Activated CD4-positive, alpha-beta T cell treated with anti-CD3 and anti-CD28 coated beads, Interleukin-2, Interleukin-6, amounts not matched to agents 100 ng/mL and 50 ng/mL, durations not matched to agents 16 hours and 8 hours (primary cell): ENCODE data around the gene TMEM40.
A peak's percentile ranks its signal among the peaks of the same experiment; 100 is the strongest.
"Not testable (repeated sequence)": the region's sequence is repeated elsewhere in the genome, so short reads cannot be mapped to it uniquely, and the experiment has no call there.

Experiments
- DNase-seq: peaks from one replicate; pipeline ENCODE4 v3.0.0-alpha.2; 2020

Gene TMEM40

DNA sequence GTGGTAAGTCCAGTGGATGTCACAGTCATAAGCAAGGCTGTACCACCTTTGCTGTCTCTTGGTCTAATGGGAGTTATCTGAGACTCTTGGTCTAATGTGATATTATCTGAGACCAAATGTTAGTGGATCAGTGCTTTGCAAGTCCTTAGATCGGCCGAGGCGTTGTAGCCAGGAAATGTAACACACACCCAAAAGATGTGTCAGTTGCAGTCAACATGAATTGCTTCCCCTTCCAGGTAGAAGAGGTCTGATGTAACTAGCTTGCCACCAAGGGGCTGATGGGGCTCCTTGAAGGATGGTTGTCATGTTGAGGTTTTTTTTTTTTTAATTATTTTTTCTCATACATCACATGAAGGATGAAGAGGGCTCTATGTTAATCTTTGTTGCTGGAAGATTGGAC lies 49.7 kb downstream of the TMEM40 start:
- no peak for DNase-seq

GRCh38 chr3:12708584-12709192 lies 50.4 kb downstream of the TMEM40 start:
- DNase-seq = no peak

GRCh38 chr3:12707449-12707848 lies 51.6 kb downstream of the TMEM40 start:
- DNase-seq = no peak

DNA sequence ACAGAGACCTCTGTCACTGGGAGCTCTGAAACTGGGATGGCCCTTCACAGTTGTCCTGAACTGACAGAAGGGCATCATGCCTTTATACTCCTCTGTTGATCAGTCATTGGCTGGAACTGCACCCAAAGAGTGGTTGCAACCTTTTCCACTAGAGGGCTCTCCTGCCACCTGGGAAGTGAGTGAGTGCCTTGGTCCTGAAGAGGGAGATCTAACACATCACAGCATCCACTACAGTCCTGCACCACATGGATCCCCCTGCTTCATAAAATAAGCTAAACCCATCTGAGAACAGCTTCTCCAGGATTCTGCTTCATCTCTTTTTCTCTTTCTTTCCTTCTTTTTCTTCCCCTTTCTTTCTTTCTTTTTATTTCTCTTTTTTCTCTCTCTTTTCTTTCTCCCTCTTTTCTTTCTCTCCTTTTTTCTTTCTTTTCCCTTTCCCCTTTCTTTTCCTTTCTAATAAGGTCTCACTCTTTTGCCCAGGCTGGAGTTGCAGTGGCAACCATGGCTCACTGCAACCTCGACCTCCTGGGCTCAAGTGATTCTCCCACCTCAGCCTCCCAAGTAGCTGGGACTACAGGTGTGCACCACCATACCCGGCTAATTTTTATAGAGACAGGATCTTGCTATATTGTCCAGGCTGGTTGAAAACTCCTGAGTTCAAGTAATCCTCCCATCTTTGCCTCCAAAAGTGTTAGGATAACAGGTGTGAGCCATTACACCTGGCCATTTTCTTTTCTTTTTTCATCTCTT lies 52.4 kb downstream of the TMEM40 start:
- DNase-seq = peak; percentile 78

- DNase-seq = no peak
These were observed 53.1 kb downstream of the TMEM40 start for GRCh38 chr3:12705981-12706380.

DNA sequence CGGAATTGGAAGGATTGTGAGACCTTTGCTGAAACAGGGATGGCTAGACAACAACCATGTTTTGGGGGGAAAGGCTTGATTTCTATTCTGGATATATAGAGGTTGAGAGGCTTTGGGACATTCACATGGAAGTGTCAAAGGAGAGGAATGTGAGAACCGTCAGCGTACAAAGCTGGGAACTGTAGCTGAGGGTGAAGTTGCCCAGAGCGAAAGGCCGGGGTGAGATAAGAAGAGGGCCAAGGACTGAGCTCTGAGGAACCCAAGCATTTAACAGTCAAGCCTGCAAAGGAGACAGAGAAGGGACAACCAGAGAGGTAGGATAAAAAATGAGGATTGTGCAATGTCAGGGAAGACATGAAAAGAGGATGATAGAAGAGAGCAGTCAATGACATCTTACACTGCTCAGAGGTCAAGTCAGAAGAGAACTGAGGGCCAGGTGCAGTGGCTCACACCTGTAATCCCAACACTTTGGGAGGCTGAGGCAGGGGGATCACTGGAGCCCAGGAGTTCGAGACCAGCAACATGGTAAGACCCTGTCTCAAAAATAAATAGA lies 53.6 kb downstream of the TMEM40 start:
- no peak for DNase-seq

- no peak for DNase-seq
These were observed 56.6 kb downstream of the TMEM40 start for GRCh38 chr3:12702501-12702900.

DNA sequence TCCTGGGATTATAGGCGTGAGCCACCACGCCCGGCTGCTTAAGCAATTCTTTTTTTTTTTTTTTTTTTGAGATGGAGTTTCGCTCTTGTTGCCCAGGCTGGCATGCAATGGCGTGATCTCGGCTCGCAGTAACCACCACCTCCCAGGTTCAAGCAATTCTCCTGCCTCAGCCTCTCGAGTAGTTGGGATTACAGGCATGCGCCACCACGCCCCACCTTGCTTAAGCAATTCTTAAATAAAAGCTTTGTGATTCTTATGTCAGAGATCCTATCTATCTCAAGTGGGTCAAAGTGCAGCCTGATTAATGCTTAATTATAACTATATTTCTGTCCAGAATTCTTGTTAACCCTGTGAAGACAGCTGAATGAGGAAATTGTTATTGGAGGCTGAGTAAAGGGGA lies 57.5 kb downstream of the TMEM40 start:
- not testable (repeated sequence) for DNase-seq

DNA sequence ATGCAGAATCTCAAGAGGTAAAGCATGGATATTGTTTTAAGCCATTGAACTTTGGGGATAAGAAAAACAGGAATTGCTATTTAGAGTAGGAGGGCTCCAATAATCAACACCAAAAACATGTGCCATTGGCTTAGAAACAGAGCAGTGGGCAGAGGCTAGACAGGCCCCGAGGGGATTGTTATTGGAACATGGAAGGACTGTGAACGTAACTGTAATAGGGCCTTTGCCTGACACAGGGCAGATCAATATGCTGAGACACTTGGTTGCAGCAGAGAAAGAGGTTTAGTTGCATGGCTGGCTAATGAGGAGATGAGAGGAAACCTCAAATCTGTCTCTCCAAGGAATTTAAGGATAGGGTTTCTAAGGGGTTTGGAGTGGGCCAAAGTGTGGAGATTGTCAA lies 58.3 kb downstream of the TMEM40 start:
- no peak for DNase-seq

- DNase-seq = no peak
These were observed 63.1 kb downstream of the TMEM40 start for GRCh38 chr3:12695916-12696315.

GRCh38 chr3:12695112-12695511 lies 63.9 kb downstream of the TMEM40 start:
- no peak for DNase-seq

DNA sequence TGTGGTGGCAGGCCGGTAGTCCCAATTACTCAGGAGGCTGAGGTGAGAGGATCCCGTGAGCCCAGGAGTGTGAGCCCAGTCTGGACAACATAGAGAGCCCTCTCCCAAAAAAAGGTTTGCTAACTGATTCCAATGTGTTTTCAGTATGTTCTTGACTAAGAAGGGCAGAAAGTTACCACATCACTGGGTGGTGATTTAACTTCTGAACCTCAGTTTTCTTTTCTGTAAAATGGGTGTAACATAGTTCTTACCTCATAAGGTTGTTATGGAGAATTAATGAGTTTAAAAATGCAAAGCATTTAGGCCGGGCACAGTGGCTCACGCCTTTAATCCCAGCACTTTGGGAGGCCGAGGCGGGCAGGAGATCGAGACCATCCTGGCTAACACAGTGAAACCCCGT lies 66.6 kb downstream of the TMEM40 start:
- no peak for DNase-seq

DNA sequence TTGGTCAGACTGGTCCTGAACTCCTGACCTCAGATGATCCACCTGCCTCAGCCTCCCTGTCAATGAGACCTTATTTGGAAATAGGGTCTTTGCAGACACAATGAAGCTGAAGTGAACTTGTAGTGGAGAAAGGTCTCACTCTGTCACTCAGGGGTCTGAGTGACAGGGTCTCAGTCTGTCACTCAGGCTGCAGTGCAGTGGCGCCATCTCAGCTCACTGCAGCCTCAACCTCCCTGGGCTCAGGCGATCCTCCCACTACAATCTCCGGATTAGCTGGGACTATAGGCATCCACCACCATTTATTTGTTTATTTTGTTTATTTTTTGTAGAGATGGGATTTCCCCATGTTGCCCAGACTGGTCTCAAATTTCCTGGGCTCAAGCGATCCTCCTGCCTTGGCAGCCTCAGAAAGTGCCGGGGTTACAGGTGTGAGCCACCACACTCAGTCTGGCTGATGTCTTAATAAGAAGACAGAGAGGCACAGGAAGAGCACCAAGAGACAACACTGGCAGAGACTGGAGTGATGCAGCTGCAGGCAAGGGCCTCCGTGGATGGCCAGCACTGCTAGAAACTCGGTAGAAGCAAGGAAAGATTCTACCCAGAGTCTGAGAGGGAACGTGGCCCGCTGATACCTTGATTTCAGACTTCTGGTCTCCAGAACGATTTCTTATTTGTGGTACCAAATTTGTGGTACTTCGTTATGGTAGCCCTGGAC lies 68.9 kb downstream of the TMEM40 start:
- no peak for DNase-seq

DNA sequence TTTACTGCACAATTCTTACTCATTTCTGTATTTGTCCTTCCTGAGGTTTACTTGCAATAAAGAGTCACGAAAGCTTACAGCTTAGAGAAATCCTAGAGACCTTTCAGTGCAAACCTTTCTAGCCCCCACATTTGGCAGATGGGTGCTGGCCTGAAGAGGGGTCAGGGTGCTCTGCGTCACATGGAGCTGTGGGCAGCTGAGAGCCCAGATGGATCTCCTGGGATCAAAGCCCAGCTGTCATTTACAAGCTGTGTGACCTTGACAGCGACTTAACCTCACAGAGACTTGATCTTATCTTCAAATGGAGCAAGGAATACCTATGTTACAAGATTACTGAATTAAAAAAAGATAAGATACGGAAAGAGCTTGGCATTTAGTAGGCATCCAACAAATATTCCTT lies 71.1 kb downstream of the TMEM40 start:
- DNase-seq = no peak

DNA sequence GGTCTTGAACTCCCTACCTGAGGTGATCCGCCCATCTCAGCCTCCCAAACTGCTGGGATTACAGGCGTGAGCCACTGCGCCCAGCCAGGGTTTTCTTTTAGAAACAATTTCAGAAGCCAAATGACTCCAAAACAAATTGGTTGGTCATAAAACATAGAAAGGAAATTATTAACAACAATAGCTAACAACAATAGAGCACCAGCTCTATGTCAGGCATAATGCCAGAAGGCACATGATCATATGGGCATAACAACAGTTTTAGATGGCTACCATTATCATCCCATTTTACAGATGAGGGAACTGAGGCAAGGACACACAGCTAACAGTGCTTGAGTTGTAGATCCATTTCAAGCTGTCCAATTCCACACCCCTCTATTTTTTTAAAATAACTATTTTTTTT lies 73.0 kb downstream of the TMEM40 start:
- no peak for DNase-seq
